Lung (tissue), 12 donors: ENCODE results near the gene ADAMTS8. TPM values are rescaled to one million over a fixed set of nuclear protein-coding genes. Genes with fewer than 3 reads are reported as not detected.

Experiments
- ATAC-seq: fragments of 200-7000 bp; cut with Tn5 transposase; one replicate; pipeline ENCODE4 v1.9.1; 2020; ENCODE audit warnings: moderate number of reproducible peaks; ENCODE audit not compliant: insufficient read depth, low FRiP score
- DNase-seq, 3 donors: peaks; one replicate each; pipeline ENCODE4 v3.0.0-alpha.2; 2013 to 2017
- H3K27ac ChIP-seq, 2 donors: one replicate each; pipeline ENCODE4 v1.5.1; 2013; ENCODE audit warnings: mild to moderate bottlenecking in 2 of 2, moderate library complexity in 2 of 2, control low read depth in 1 of 2, inconsistent platforms in 1 of 2, low read depth in 1 of 2, low read length in 1 of 2
- H3K27me3 ChIP-seq, 3 donors: one replicate each; pipeline ENCODE4 v1.5.1; 2013; ENCODE audit warnings: low read length in 2 of 3; ENCODE audit not compliant: control insufficient read depth in 3 of 3, insufficient read depth in 3 of 3
- H3K36me3 ChIP-seq, 4 donors: one replicate each; pipeline ENCODE4 v1.5.1; 2013; ENCODE audit warnings: low read length in 4 of 4, mild to moderate bottlenecking in 1 of 4, moderate library complexity in 1 of 4; ENCODE audit not compliant: control insufficient read depth in 4 of 4, insufficient read depth in 4 of 4
- H3K4me1 ChIP-seq, 5 donors: one replicate each; pipeline ENCODE4 v1.5.1; 2013; ENCODE audit warnings: low read length in 5 of 5, mild to moderate bottlenecking in 2 of 5, moderate library complexity in 1 of 5; ENCODE audit not compliant: control insufficient read depth in 5 of 5, insufficient read depth in 5 of 5
- H3K4me3 ChIP-seq: one replicate; pipeline ENCODE4 v1.5.1; 2013; ENCODE audit warnings: mild to moderate bottlenecking, control low read depth, moderate library complexity
- H3K9ac ChIP-seq, 2 donors: one replicate each; pipeline ENCODE4 v1.5.1; 2013; ENCODE audit warnings: low read length in 2 of 2, control low read depth in 1 of 2; ENCODE audit not compliant: insufficient read depth in 1 of 2
- H3K9me3 ChIP-seq, 4 donors: one replicate each; pipeline ENCODE4 v1.5.1; 2013; ENCODE audit warnings: low read length in 3 of 4, mild to moderate bottlenecking in 1 of 4, moderate library complexity in 1 of 4; ENCODE audit not compliant: control insufficient read depth in 4 of 4, insufficient read depth in 3 of 4
- WGBS, 2 donors: extraction: QIAGEN DNeasy Blood & Tissue Kit; methylation state at CpG; one replicate each; pipeline ENCODE4 v1.1.7; 2013; 5-methylcytosine and 5-hydroxymethylcytosine counted together
- polyA plus RNA-seq, 2 donors: library from polyadenylated mRNA; stranded (reverse); fragments of 200-250 nt; gene quantifications; one replicate each; pipeline ENCODE4 v1.2.1, GENCODE V29; 2013
- total RNA-seq, 2 donors: library from RNA; depleted of rRNA in 1 of 2; stranded (reverse); fragments of >200 nt in 1 of 2; gene quantifications; one replicate each; pipeline ENCODE4 v1.2.1, GENCODE V29; 2014 to 2021
- TF ChIP-seq, protein P1 (sequence below): IDR thresholded peaks from 2 replicates; pipeline ENCODE4 v1.5.1; 2012; ENCODE audit warnings: mild to moderate bottlenecking; ENCODE audit errors: control extremely low read depth, extremely low read depth
- donor health status: control.
- donor health status: control.
- donor health status: Bipolar disorder and iron deficiency.
- donor health status: healthy.
- donor health status: DM: yes; HTN: yes; CAD: no.

ADAMTS8 gene
- total and polyA plus RNA-seq, 4 donors: 11.3 to 47.7 (median 22.1) TPM

DNA sequence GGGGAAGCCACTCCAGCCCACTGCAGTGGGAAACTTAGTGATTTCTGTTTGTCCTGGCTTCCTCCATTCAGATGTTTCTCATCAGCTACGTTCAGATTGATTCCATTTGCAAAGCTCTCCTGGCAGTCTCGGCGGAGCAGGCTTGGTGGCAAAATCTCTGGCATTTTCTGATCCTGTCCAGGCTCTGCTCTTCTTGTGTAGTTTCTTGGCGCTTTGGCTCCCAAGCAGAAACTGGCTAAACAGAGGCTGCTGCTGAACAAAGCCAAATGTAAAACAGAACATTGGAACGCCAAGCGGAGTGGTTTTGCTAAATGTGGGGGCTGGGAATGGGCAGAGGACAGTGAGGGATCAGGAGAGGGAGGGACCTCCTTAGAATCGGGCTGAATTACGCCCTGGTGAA, 36.7 kb downstream of the ADAMTS8 start:
- TF ChIP-seq, protein P1, sequence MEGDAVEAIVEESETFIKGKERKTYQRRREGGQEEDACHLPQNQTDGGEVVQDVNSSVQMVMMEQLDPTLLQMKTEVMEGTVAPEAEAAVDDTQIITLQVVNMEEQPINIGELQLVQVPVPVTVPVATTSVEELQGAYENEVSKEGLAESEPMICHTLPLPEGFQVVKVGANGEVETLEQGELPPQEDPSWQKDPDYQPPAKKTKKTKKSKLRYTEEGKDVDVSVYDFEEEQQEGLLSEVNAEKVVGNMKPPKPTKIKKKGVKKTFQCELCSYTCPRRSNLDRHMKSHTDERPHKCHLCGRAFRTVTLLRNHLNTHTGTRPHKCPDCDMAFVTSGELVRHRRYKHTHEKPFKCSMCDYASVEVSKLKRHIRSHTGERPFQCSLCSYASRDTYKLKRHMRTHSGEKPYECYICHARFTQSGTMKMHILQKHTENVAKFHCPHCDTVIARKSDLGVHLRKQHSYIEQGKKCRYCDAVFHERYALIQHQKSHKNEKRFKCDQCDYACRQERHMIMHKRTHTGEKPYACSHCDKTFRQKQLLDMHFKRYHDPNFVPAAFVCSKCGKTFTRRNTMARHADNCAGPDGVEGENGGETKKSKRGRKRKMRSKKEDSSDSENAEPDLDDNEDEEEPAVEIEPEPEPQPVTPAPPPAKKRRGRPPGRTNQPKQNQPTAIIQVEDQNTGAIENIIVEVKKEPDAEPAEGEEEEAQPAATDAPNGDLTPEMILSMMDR: no peak
- no peak overlapping the region for H3K4me3 ChIP-seq
- H3K4me1 ChIP-seq: peaks cover 0 to 17% (median 4%) of the 10 kb centered on the region in 5 donors
- H3K27me3 ChIP-seq: no peaks in the 10 kb centered on the region
- DNase-seq: peak in 2 of 3 donors; percentile 22 to 51
- no peak overlapping the region for H3K27ac ChIP-seq
- WGBS, 2 donors: 78 to 79% methylated on average over 8 of the region's 8 CpGs
- ATAC-seq: no peak
- no peaks in the 10 kb centered on the region for H3K36me3 ChIP-seq
- no peaks in the 10 kb centered on the region for H3K9me3 ChIP-seq
- H3K9ac ChIP-seq: no peak overlapping the region

DNA sequence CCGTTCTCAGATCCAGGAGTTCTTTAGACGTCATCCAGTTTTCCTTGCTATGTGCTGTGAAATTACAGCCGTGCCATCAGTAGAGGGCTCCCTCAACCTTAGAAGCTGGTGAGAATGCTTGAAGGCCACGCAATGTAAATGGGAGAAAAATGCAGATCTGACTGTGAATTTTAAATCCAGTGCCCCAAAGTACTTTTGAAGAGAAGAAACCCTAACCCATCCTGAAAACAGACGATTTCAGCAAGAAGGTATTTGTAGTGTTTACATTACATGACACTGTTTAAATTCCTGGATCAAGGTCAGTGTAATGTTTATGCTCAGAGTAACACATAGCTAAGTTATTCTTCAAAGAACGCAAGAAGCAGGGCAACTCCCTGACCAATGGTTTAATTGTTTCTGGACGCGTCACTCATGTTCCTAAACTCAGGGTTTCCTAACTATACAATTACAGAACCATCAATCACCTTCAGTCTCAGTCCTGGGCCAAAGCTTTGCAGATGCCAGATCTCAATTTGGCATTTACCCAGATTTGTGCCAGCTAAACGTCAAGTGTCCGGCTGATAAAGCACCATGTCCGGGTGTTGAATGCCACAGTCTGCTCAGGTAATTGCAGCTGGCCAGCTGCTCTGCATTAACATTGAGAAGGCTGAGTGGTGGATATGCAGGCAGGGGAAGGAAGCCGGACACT, 38.2 kb downstream of the ADAMTS8 start:
- DNase-seq (peak; percentile 60 to 85 (median 82)), ATAC-seq (no peak)
- Histone ChIP-seq H3K4me1 (peaks cover 0 to 17% (median 4%) of the 10 kb centered on the region in 5 donors), H3K36me3 (no peaks in the 10 kb centered on the region), H3K9ac (no peak overlapping the region), H3K27ac (no peak overlapping the region), H3K9me3 (no peaks in the 10 kb centered on the region), H3K4me3 (no peak overlapping the region), H3K27me3 (no peaks in the 10 kb centered on the region)
- WGBS, 2 donors: 30 to 48% methylated on average over 12 of the region's 12 CpGs
- TF ChIP-seq, protein P1: peak; percentile 16

DNA sequence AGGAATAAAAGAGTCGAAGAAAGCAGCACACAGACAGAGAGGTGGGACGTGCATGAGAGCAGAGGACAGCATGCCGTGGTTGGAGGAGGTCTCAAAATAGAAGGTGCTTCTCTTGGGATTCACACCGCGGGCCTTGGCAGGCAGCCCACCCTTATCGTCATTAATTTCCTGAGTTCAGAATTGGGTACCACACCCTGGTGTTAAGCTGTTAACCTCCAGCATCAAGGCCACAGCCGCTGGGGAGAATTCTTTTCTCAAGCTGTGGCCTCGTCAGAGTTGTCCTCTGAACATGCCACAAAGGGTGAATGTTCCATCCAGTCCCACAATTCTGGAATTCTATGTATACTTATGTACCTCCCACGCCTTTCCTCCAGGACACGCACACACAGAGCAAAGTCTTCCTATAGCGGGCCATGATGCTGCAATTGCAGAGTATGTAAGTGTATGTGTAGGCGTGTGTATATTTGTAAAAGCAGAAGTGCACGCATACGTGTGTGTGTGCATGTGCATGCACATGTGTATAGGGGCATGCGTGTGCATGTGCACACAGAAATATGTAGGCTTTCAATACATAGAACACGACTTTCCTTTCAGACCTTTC, 39.0 kb downstream of the ADAMTS8 start:
- no peaks in the 10 kb centered on the region for H3K9me3 ChIP-seq
- TF ChIP-seq, protein P1: no peak
- H3K27me3 ChIP-seq: no peaks in the 10 kb centered on the region
- WGBS, 2 donors: 61 to 72% methylated on average over 16 of the region's 16 CpGs
- H3K4me1 ChIP-seq: peaks cover 0 to 17% (median 4%) of the 10 kb centered on the region in 5 donors
- no peak overlapping the region for H3K4me3 ChIP-seq
- no peak overlapping the region for H3K9ac ChIP-seq
- DNase-seq: peak in 1 of 3 donors; percentile 40
- H3K27ac ChIP-seq: no peak overlapping the region
- no peak for ATAC-seq
- H3K36me3 ChIP-seq: no peaks in the 10 kb centered on the region
